Neural progenitor cell (in vitro differentiated cells): ENCODE results near the gene GATAD1.
"Not testable (repeated sequence)": the region's sequence is repeated elsewhere in the genome, so short reads cannot be mapped to it uniquely, and the experiment has no call there.

Source experiments
- CTCF ChIP-seq: fragments of 200-600 bp; sonication (generic); IDR thresholded peaks from 2 replicates; pipeline ENCODE4 v1.5.1; 2017; ENCODE audit warnings: antibody characterized with exemption, mild to moderate bottlenecking
- EZH2 ChIP-seq: fragments of 200-600 bp; sonication (generic); IDR thresholded peaks from 2 replicates; pipeline ENCODE4 v1.6.1; 2017; ENCODE audit warnings: antibody characterized with exemption, mild to moderate bottlenecking, moderate library complexity
- EZH2phosphoT487 ChIP-seq: fragments of 200-600 bp; sonication (generic); IDR thresholded peaks from 2 replicates; pipeline ENCODE4 v1.6.1; 2017; ENCODE audit warnings: antibody characterized with exemption

DNA sequence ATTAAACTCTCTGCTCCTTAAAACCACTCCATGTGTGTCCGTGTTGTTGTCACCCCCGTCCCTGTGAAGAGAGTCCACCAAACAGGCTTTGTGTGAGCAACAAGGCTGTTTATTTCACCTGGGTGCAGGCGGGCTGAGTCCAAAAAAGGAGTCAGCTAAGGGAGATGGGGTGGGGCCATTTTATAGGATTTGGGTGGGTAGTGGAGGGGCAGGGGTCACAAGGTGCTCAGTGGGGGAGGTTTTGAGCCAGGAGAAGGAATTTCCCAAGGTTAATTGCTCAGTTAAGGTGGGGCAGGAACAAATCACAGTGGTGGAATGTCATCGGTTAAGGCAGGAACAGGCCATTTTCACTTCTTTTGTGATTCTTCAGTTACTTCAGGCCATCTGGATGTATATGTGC lies 31.9 kb downstream of the GATAD1 start:
- TF ChIP-seq CTCF, EZH2phosphoT487, EZH2: not testable (repeated sequence)
